GM19193 (cell line): Measurements from ENCODE around the gene VPS13C.

ENCODE experiments used
- POLR2A ChIP-seq: IDR thresholded peaks from 4 replicates; pipeline ENCODE4 v1.6.1; 2011; ENCODE audit not compliant: insufficient read depth, insufficient read length; ENCODE audit errors: extremely low read depth

The VPS13C gene

GRCh38 chr15:62060113-62060895 lies at the start of gene VPS13C:
VPS13C (minus strand) TSS chr15:62060447; CDS start chr15:62060374, 73 bp downstream.
- TF ChIP-seq POLR2A: peak; percentile 91

- no peak for TF ChIP-seq POLR2A
These were observed 49.2 kb upstream of the VPS13C start for GRCh38 chr15:62109437-62109836.

GRCh38 chr15:62108411-62108810 lies 48.2 kb upstream of the VPS13C start:
- TF ChIP-seq POLR2A: no peak

GRCh38 chr15:62107571-62108121 lies 47.4 kb upstream of the VPS13C start:
- TF ChIP-seq POLR2A: no peak

GRCh38 chr15:62106096-62106495 lies 45.8 kb upstream of the VPS13C start:
- TF ChIP-seq POLR2A: no peak

GRCh38 chr15:62105266-62105665 lies 45.0 kb upstream of the VPS13C start:
- no peak for TF ChIP-seq POLR2A

GRCh38 chr15:62104846-62105245 lies 44.6 kb upstream of the VPS13C start:
- no peak for TF ChIP-seq POLR2A

- no peak for TF ChIP-seq POLR2A
These were observed 44.2 kb upstream of the VPS13C start for GRCh38 chr15:62104401-62104800.

GRCh38 chr15:62103431-62103830 lies 43.2 kb upstream of the VPS13C start:
- no peak for TF ChIP-seq POLR2A

GRCh38 chr15:62099094-62099601 lies 38.9 kb upstream of the VPS13C start:
- no peak for TF ChIP-seq POLR2A

GRCh38 chr15:62094388-62094787 lies 34.1 kb upstream of the VPS13C start:
- TF ChIP-seq POLR2A: no peak

GRCh38 chr15:62093809-62094208 lies 33.6 kb upstream of the VPS13C start:
- TF ChIP-seq POLR2A: no peak

GRCh38 chr15:62090988-62091387 lies 30.7 kb upstream of the VPS13C start:
- TF ChIP-seq POLR2A: no peak

- no peak for TF ChIP-seq POLR2A
These were observed 29.4 kb upstream of the VPS13C start for GRCh38 chr15:62089616-62090015.

- no peak for TF ChIP-seq POLR2A
These were observed 28.1 kb upstream of the VPS13C start for GRCh38 chr15:62088353-62088693.

- no peak for TF ChIP-seq POLR2A
These were observed 27.6 kb upstream of the VPS13C start for GRCh38 chr15:62087671-62088352.

GRCh38 chr15:62085740-62086139 lies 25.5 kb upstream of the VPS13C start:
- TF ChIP-seq POLR2A: no peak
